HG02943 (cell line): Measurements from ENCODE around the gene CAPZB.

Experiments used
- ATAC-seq: cut with Tn5 transposase; IDR thresholded peaks from one replicate; pipeline ENCODE4 v1.9.1; 2021; ENCODE audit warnings: mild to moderate bottlenecking, low read depth, moderate library complexity; ENCODE audit not compliant: unreplicated experiment

The CAPZB gene

GRCh38 chr1:19294638-19295037 lies 190.7 kb downstream of the CAPZB start:
- no peak for ATAC-seq

DNA sequence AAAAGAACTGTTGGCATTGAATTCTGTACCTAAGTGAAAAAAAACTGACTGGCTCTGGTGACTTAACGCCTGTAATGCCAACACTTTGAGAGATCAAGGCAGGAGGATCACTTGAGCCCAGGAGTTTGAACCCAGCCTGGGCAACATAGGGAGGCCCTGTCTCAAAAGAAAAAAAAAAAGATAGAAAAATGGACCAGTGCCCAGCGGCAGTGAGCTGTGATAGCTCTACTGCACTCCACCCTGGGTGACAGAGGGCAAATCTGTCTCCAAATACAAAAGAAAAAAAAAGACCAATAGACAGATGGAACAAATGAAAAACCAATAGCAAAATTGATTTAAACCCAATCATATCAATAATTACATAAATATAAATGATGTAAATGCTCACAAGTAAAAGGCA lies 196.1 kb downstream of the CAPZB start:
- ATAC-seq = no peak
